ENCODE data around the gene CACNA1I. TPM values are rescaled to one million over a fixed set of nuclear protein-coding genes. Genes with fewer than 3 reads are reported as not detected.

The CACNA1I gene
- polyA plus RNA-seq, 3 donors: 0.04 TPM; not detected in 2

DNA sequence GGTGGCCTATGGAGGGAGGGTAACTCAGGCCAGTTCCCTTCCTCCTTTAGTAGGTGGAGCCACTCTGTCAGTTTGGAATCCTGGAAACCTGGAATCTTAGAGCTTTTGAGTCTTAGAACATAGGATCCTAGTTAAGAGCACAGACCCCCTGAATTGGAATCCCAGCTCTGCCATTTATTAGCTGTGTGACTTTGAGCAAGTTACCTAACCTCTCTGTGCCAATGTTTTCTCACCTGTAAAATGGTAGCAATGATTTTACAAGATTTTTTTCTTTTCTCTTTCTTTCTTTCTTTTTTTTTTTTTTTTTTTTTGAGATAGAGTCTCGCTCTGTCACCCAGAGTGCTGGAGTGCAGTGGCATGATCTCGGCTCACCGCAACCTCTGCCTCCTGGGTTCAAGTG lies 17.1 kb upstream of the CACNA1I start:
- Mint-ChIP-seq H3K27me3 (ENCODE audit: low read depth in 3 of 3) (peaks cover 51 to 69% (median 52%) of the 10 kb centered on the region in 3 donors), H3K36me3 (peaks cover 0 to 1% of the 10 kb centered on the region in 2 donors), H3K27ac (no peak overlapping the region), H3K4me1 (peaks cover 1% of the 10 kb centered on the region), H3K4me3 (no peak overlapping the region), H3K9me3 (peaks cover 0 to 7% (median 2%) of the 10 kb centered on the region in 7 donors)
- Histone ChIP-seq H3K9me3 (replicated peaks in 1 of 2; ENCODE audit: control insufficient read depth in 1 of 2, insufficient read depth in 1 of 2, low read length in 2 of 2) (peaks cover 0 to 13% of the 10 kb centered on the region in 2 donors), H3K27me3 (ENCODE audit: control insufficient read depth in 2 of 2, insufficient read depth in 2 of 2, low read length in 2 of 2) (peaks cover 20 to 38% of the 10 kb centered on the region in 2 donors), H3K4me3 (replicated peaks in 1 of 3; ENCODE audit: low read depth in 2 of 3, low read length in 3 of 3) (no peak overlapping the region), H3K4me1 (ENCODE audit: control insufficient read depth in 1 of 2, insufficient read depth in 2 of 2, low read length in 2 of 2) (no peaks in the 10 kb centered on the region), H2AFZ (ENCODE audit: insufficient read depth, low read depth, low read length, poor library complexity, severe bottlenecking) (no peak overlapping the region), H3K27ac (ENCODE audit: low read depth in 1 of 2, low read length in 2 of 2) (no peak overlapping the region), H4K20me1 (ENCODE audit: insufficient read depth, low read length) (no peaks in the 10 kb centered on the region), H3K9ac (ENCODE audit: insufficient read depth, low read length, poor library complexity, severe bottlenecking) (no peak overlapping the region), H3K79me2 (ENCODE audit: insufficient read depth, low read length) (no peaks in the 10 kb centered on the region), H3K36me3 (replicated peaks in 1 of 2; ENCODE audit: control insufficient read depth in 1 of 2, insufficient read depth in 2 of 2, low read length in 2 of 2) (no peaks in the 10 kb centered on the region), H3K4me2 (replicated peaks; ENCODE audit: extremely low read depth, low read length, poor library complexity, severe bottlenecking) (no peak overlapping the region)
- intact Hi-C loops (cut with micrococcal nuclease): no loop called here
- WGBS (ENCODE audit: insufficient coverage): 80% methylated on average over 3 of the region's 3 CpGs
- no peak for DNase-seq
- TF ChIP-seq, protein P1, sequence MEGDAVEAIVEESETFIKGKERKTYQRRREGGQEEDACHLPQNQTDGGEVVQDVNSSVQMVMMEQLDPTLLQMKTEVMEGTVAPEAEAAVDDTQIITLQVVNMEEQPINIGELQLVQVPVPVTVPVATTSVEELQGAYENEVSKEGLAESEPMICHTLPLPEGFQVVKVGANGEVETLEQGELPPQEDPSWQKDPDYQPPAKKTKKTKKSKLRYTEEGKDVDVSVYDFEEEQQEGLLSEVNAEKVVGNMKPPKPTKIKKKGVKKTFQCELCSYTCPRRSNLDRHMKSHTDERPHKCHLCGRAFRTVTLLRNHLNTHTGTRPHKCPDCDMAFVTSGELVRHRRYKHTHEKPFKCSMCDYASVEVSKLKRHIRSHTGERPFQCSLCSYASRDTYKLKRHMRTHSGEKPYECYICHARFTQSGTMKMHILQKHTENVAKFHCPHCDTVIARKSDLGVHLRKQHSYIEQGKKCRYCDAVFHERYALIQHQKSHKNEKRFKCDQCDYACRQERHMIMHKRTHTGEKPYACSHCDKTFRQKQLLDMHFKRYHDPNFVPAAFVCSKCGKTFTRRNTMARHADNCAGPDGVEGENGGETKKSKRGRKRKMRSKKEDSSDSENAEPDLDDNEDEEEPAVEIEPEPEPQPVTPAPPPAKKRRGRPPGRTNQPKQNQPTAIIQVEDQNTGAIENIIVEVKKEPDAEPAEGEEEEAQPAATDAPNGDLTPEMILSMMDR (IDR thresholded peaks at IDR 0.05): no peak

DNA sequence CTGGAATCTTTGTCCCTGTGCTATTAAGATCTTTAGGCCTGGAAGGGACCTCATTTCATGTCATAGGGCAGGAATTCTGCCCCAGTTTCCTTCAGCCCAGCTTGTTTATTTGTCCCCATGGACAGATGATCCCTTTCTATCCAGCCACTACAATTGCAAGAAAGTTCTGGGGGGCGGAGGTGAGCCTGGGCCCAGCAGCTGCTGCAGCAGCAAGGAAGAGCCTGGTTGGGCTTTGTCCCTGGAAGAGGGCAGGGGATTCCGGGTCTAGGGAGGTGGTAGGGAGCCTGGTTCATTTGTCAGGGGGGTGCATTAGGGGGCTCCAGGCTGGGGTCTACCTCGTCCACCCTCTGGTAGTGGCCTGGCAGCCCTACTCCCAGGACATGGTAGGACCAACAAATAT lies 16.4 kb upstream of the CACNA1I start:
- DNase-seq: no peak
- TF ChIP-seq, protein P1 (IDR thresholded peaks at IDR 0.05): no peak
- no peak overlapping the region for H3K4me3 ChIP-seq (replicated peaks in 1 of 3; ENCODE audit: low read depth in 2 of 3, low read length in 3 of 3)
- no peak overlapping the region for H3K9ac ChIP-seq (ENCODE audit: insufficient read depth, low read length, poor library complexity, severe bottlenecking)
- Mint-ChIP-seq H3K27ac (no peak overlapping the region), H3K36me3 (peaks cover 0 to 4% of the 10 kb centered on the region in 2 donors), H3K4me3 (no peak overlapping the region), H3K9me3 (peaks cover 0 to 7% (median 2%) of the 10 kb centered on the region in 7 donors), H3K4me1 (peaks cover 1% of the 10 kb centered on the region), H3K27me3 (ENCODE audit: low read depth in 3 of 3) (peaks cover 58 to 75% (median 59%) of the 10 kb centered on the region in 3 donors)
- H3K79me2 ChIP-seq (ENCODE audit: insufficient read depth, low read length): no peaks in the 10 kb centered on the region
- no peaks in the 10 kb centered on the region for H3K36me3 ChIP-seq (replicated peaks in 1 of 2; ENCODE audit: control insufficient read depth in 1 of 2, insufficient read depth in 2 of 2, low read length in 2 of 2)
- H3K4me2 ChIP-seq (replicated peaks; ENCODE audit: extremely low read depth, low read length, poor library complexity, severe bottlenecking): no peak overlapping the region
- 71% methylated on average over 2 of the region's 3 CpGs for WGBS (ENCODE audit: insufficient coverage)
- H3K4me1 ChIP-seq (ENCODE audit: control insufficient read depth in 1 of 2, insufficient read depth in 2 of 2, low read length in 2 of 2): no peaks in the 10 kb centered on the region
- intact Hi-C loops (cut with micrococcal nuclease): no loop called here
- H3K27ac ChIP-seq (ENCODE audit: low read depth in 1 of 2, low read length in 2 of 2): no peak overlapping the region
- no peak overlapping the region for H2AFZ ChIP-seq (ENCODE audit: insufficient read depth, low read depth, low read length, poor library complexity, severe bottlenecking)
- no peaks in the 10 kb centered on the region for H4K20me1 ChIP-seq (ENCODE audit: insufficient read depth, low read length)
- peaks cover 0 to 13% of the 10 kb centered on the region in 2 donors for H3K9me3 ChIP-seq (replicated peaks in 1 of 2; ENCODE audit: control insufficient read depth in 1 of 2, insufficient read depth in 1 of 2, low read length in 2 of 2)
- peaks cover 25 to 45% of the 10 kb centered on the region in 2 donors for H3K27me3 ChIP-seq (ENCODE audit: control insufficient read depth in 2 of 2, insufficient read depth in 2 of 2, low read length in 2 of 2)
